Sigmoid colon (tissue), 7 donors: ENCODE data around the gene SYNJ2. TPM values are rescaled to one million over a fixed set of nuclear protein-coding genes. Genes with fewer than 3 reads are reported as not detected.

Source experiments
- DNase-seq: peaks from one replicate; pipeline ENCODE4 v3.0.0-alpha.2; 2019
- H3K27ac ChIP-seq, 4 donors: fragments of 200-600 bp; sonication (generic); one replicate each; pipeline ENCODE4 v1.5.1; 2016 to 2019; ENCODE audit warnings: mild to moderate bottlenecking in 1 of 4
- H3K27me3 ChIP-seq, 3 donors: fragments of 200-600 bp; sonication (generic); one replicate each; pipeline ENCODE4 v1.5.1; 2019; ENCODE audit warnings: mild to moderate bottlenecking in 1 of 3
- H3K36me3 ChIP-seq, 4 donors: fragments of 200-600 bp; sonication (generic); one replicate each; pipeline ENCODE4 v1.5.1; 2016 to 2019
- H3K4me1 ChIP-seq, 4 donors: fragments of 200-600 bp; sonication (generic); one replicate each; pipeline ENCODE4 v1.5.1; 2017 to 2019
- H3K4me3 ChIP-seq, 4 donors: fragments of 200-600 bp; sonication (generic); one replicate each; pipeline ENCODE4 v1.5.1; 2017 to 2019; ENCODE audit warnings: mild to moderate bottlenecking in 2 of 4, moderate library complexity in 1 of 4
- H3K9me3 ChIP-seq, 4 donors: fragments of 200-600 bp in 3 of 4; sonication (generic) in 3 of 4; one replicate each; pipeline versions ENCODE4 v1.5.1 to v1.6.1; 2013 to 2019
- CTCF ChIP-seq, 4 experiments: fragments of 450-650 bp in 3 of 4; fragments of 200-600 bp in 1 of 4; IDR thresholded peaks; one replicate each; pipeline ENCODE4 v1.5.1; 2016 to 2019; ENCODE audit warnings: antibody characterized with exemption in 4 of 4, mild to moderate bottlenecking in 3 of 4, moderate library complexity in 2 of 4
- EP300 ChIP-seq, 4 donors: sonication (generic); formaldehyde crosslinking; IDR thresholded peaks; one replicate each; pipeline ENCODE4 v1.6.1; 2017; ENCODE audit warnings: antibody characterized with exemption in 4 of 4
- POLR2A ChIP-seq, 2 donors: fragments of 450-650 bp; IDR thresholded peaks; one replicate each; pipeline ENCODE4 v1.6.1; 2016; ENCODE audit warnings: antibody characterized with exemption in 2 of 2, mild to moderate bottlenecking in 2 of 2, moderate library complexity in 2 of 2
- POLR2AphosphoS5 ChIP-seq, 4 donors: sonication (generic); formaldehyde crosslinking; IDR thresholded peaks; one replicate each; pipeline ENCODE4 v1.6.1; 2017; ENCODE audit warnings: antibody characterized with exemption in 4 of 4
- WGBS, 2 donors: extraction: QIAGEN DNeasy Blood & Tissue Kit; methylation state at CpG; one replicate each; pipeline ENCODE4 v1.1.7; 2013; 5-methylcytosine and 5-hydroxymethylcytosine counted together
- intact Hi-C: fragments of 100-400 bp; cut with DNase I; formaldehyde crosslinking; loops from one replicate; pipeline ENCODE4 v1.15.1; 2023
- polyA plus RNA-seq, 3 donors: library from polyadenylated mRNA; stranded (reverse); fragments of 200-250 nt; gene quantifications; one replicate each; pipeline ENCODE4 v1.2.3, GENCODE V29; 2013
- total RNA-seq, 4 donors: library from RNA; depleted of rRNA; stranded (reverse); fragments of >200 nt; gene quantifications; one replicate each; pipeline ENCODE4 v1.1.0, GENCODE V29; 2016
- donor health status: healthy with polysubstance abuse.
- donor health status: Bipolar disorder and iron deficiency.
- donor health status: healthy.

The SYNJ2 gene
- total and polyA plus RNA-seq, 7 donors: 8.7 to 22.9 (median 12.9) TPM

- Histone ChIP-seq H3K27me3 (no peaks in the 10 kb centered on the region), H3K9me3 (no peaks in the 10 kb centered on the region), H3K4me3 (no peak overlapping the region), H3K27ac (peak overlapping the region in 1 of 4 donors; percentile 88), H3K4me1 (peaks cover 0 to 61% (median 54%) of the 10 kb centered on the region in 4 donors), H3K36me3 (peaks cover 0 to 3% (median 0%) of the 10 kb centered on the region in 4 donors)
- WGBS, 2 donors: 96% methylated on average over 21 of the region's 21 CpGs
- intact Hi-C loops: no loop called here
- DNase-seq: peak; percentile 65
- TF ChIP-seq CTCF (IDR thresholded peaks at IDR 0.05) (no peak), POLR2A (IDR thresholded peaks at IDR 0.05) (no peak), EP300 (IDR thresholded peaks at IDR 0.05) (no peak), POLR2AphosphoS5 (IDR thresholded peaks at IDR 0.05) (no peak)
Measured at GRCh38 chr6:158038291-158039177, 56.9 kb downstream of the SYNJ2 start.

DNA sequence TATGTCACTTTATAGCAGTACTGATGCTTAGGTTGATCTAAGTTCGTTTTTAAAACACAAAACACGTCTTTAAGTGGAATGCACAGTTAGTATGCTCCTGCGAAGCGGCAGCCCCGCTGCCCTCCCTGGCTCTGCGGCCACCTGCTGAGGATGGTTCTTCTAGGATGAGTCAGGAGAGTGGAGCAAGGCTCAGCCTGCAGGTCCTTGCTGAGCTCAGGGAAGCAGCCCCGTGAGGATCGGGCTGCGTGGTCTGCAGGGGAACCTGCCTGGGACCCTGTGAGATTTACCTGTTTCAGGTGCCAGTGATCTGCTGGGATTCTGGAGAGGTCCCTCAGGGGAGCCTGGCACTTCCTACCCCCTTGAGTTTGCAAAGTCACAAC lies 57.5 kb downstream of the SYNJ2 start:
- H3K9me3 ChIP-seq: no peaks in the 10 kb centered on the region
- peaks cover 0 to 61% (median 54%) of the 10 kb centered on the region in 4 donors for H3K4me1 ChIP-seq
- H3K36me3 ChIP-seq: no peaks in the 10 kb centered on the region
- DNase-seq: peak; percentile 59
- H3K27me3 ChIP-seq: no peaks in the 10 kb centered on the region
- H3K27ac ChIP-seq: peak overlapping the region in 1 of 4 donors; percentile 88
- TF ChIP-seq CTCF (IDR thresholded peaks at IDR 0.05) (no peak), POLR2A (IDR thresholded peaks at IDR 0.05) (no peak), EP300 (IDR thresholded peaks at IDR 0.05) (no peak), POLR2AphosphoS5 (IDR thresholded peaks at IDR 0.05) (no peak)
- 91 to 94% methylated on average over 9 of the region's 9 CpGs for WGBS, 2 donors
- H3K4me3 ChIP-seq: no peak overlapping the region
- intact Hi-C loops: no loop called here

GRCh38 chr6:158039571-158040050 lies 57.9 kb downstream of the SYNJ2 start:
- intact Hi-C loops: no loop called here
- no peaks in the 10 kb centered on the region for H3K36me3 ChIP-seq
- DNase-seq: peak; percentile 68
- peaks cover 0 to 57% (median 52%) of the 10 kb centered on the region in 4 donors for H3K4me1 ChIP-seq
- H3K4me3 ChIP-seq: no peak overlapping the region
- H3K27me3 ChIP-seq: no peaks in the 10 kb centered on the region
- WGBS, 2 donors: 70 to 77% methylated on average over 17 of the region's 17 CpGs
- no peaks in the 10 kb centered on the region for H3K9me3 ChIP-seq
- peak overlapping the region; percentile 77 to 88 (median 78) for H3K27ac ChIP-seq
- TF ChIP-seq POLR2A (IDR thresholded peaks at IDR 0.05) (no peak), POLR2AphosphoS5 (IDR thresholded peaks at IDR 0.05) (no peak), CTCF (IDR thresholded peaks at IDR 0.05) (no peak), EP300 (IDR thresholded peaks at IDR 0.05) (no peak)

GRCh38 chr6:158040051-158040803 lies 58.6 kb downstream of the SYNJ2 start:
- TF ChIP-seq CTCF (IDR thresholded peaks at IDR 0.05): no peak
- TF ChIP-seq EP300 (IDR thresholded peaks at IDR 0.05): peak in 1 of 4 donors; percentile 46
- TF ChIP-seq POLR2AphosphoS5 (IDR thresholded peaks at IDR 0.05): peak in 3 of 4 donors; percentile 19 to 61 (median 21)
- TF ChIP-seq POLR2A (IDR thresholded peaks at IDR 0.05): no peak
- peak; percentile 71 for DNase-seq
- intact Hi-C loops: no loop called here
- 56 to 59% methylated on average over 6 of the region's 6 CpGs for WGBS, 2 donors
- Histone ChIP-seq H3K4me3 (no peak overlapping the region), H3K27ac (peak overlapping the region; percentile 77 to 88 (median 78)), H3K27me3 (no peaks in the 10 kb centered on the region), H3K9me3 (no peaks in the 10 kb centered on the region), H3K4me1 (peaks cover 0 to 57% (median 52%) of the 10 kb centered on the region in 4 donors), H3K36me3 (no peaks in the 10 kb centered on the region)
